ENCODE results near the gene ITIH4. TPM values are rescaled to one million over a fixed set of nuclear protein-coding genes. Genes with fewer than 3 reads are reported as not detected.

Gene ITIH4
- total RNA-seq, 1 experiment from 2014 or later = 4.1 TPM

DNA sequence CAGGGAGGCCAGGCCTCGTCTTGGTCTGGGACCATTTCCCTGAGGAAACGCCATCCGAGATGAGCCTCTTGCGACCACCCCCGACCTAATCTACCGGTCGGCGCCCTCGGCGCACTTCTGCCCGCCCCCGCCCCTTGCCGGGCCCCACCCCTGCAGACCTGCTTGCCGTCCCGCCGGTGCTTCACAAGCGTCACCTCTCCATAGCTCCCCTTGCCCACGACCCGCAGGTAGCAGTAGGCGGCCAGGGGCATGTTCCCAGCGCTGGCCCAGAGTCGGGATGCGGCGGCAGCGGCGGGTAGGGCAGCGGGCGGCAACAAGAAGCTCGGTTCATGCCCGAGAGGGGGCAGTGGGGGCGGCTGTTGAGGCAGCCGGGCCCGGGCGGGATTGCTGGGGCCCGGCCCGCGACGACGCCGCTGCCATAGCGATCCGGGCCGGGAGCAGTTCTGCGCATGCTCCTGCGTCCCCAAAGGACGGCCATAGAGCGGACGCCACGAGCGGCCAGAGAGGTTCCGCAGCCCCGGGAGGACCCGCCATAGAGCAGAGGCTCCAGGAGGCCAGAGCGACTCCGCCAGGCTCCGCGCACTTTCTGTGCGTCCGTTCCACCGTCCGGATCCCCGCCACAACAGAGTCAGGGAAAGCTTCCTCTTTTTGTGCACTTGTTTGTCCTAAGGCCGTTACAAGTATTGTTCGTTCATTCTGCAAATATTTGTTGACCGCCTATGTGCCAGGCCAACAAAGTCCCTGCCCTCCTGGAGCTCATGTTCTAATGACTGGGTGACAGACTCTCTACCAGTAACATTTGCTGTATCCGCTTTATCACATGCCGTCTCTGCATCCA is 59.8 kb downstream of the ITIH4 start, which contains the start of gene NEK4:
Gene NEK4 (minus strand): TSS at position 445 of the 838 bp plus-strand sequence. CDS start 194 bp downstream, at position 251.
- intact Hi-C loops (cut with micrococcal nuclease; ENCODE audit: unreplicated experiment) = loop anchor here (2.0 kb wide), 1 partner anchor 50 kb away; no protein-coding TSS in a partner anchor
- no TSS peak for BruUV-seq (replicated peaks)
- peak within 1 kb of the TSS; percentile 69 for H3K27ac Mint-ChIP-seq (ENCODE audit: unreplicated experiment)

GRCh38 chr3:52769786-52770455 is 60.6 kb downstream of the ITIH4 start:
- ChIA-PET CTCF (interaction anchor here (0.6 to 1.6 kb wide), 3 partner anchors 19 to 51 kb away, joined by 3 to 19 read pairs (median 5); no protein-coding TSS in a partner anchor), POLR2A (no interaction called here)
- peaks cover 23% of the 10 kb centered on the region for H3K36me3 Mint-ChIP-seq (ENCODE audit: insufficient read depth, unreplicated experiment)
- Histone ChIP-seq H3K9me3 (no peaks in the 10 kb centered on the region), H3K4me3 (ENCODE audit: low read depth, low read length) (peak overlapping the region; percentile 88), H3K36me3 (ENCODE audit: control insufficient read depth, insufficient read depth, low read length) (no peaks in the 10 kb centered on the region), H3K4me1 (peaks cover 4% of the 10 kb centered on the region), H3K27me3 (replicated peaks; ENCODE audit: control insufficient read depth, insufficient read depth, low read length) (no peaks in the 10 kb centered on the region)
- intact Hi-C loops (cut with micrococcal nuclease; ENCODE audit: unreplicated experiment) = loop anchor here (2.0 kb wide), 1 partner anchor 51 kb away; no protein-coding TSS in a partner anchor
- peak overlapping the region; percentile 69 for H3K27ac Mint-ChIP-seq (ENCODE audit: unreplicated experiment)
- H3K4me1 Mint-ChIP-seq (ENCODE audit: low read depth, unreplicated experiment) = peaks cover 18% of the 10 kb centered on the region
- no peaks in the 10 kb centered on the region for H3K27me3 Mint-ChIP-seq (ENCODE audit: insufficient read depth, unreplicated experiment)
- H3K4me3 Mint-ChIP-seq (ENCODE audit: unreplicated experiment) = peak overlapping the region; percentile 81
- DNase-seq = no peak
- H3K9me3 Mint-ChIP-seq (ENCODE audit: unreplicated experiment) = no peaks in the 10 kb centered on the region
- BruUV-seq (replicated peaks) = TSS peak; percentile 52
- TF ChIP-seq, protein P1, sequence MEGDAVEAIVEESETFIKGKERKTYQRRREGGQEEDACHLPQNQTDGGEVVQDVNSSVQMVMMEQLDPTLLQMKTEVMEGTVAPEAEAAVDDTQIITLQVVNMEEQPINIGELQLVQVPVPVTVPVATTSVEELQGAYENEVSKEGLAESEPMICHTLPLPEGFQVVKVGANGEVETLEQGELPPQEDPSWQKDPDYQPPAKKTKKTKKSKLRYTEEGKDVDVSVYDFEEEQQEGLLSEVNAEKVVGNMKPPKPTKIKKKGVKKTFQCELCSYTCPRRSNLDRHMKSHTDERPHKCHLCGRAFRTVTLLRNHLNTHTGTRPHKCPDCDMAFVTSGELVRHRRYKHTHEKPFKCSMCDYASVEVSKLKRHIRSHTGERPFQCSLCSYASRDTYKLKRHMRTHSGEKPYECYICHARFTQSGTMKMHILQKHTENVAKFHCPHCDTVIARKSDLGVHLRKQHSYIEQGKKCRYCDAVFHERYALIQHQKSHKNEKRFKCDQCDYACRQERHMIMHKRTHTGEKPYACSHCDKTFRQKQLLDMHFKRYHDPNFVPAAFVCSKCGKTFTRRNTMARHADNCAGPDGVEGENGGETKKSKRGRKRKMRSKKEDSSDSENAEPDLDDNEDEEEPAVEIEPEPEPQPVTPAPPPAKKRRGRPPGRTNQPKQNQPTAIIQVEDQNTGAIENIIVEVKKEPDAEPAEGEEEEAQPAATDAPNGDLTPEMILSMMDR (IDR thresholded peaks at IDR 0.05; ENCODE audit: insufficient read depth in 1 of 2, low read depth in 1 of 2, low read length in 1 of 2, severe bottlenecking in 1 of 2, unreplicated experiment in 1 of 2) = no peak

More for the DNA sequence above, 59.8 kb downstream of the ITIH4 start, which contains the start of gene NEK4:
- H3K36me3 Mint-ChIP-seq (ENCODE audit: insufficient read depth, unreplicated experiment) = peaks cover 16% of the 10 kb centered on the region
- Histone ChIP-seq H3K4me1 (peaks cover 12% of the 10 kb centered on the region), H3K27me3 (replicated peaks; ENCODE audit: control insufficient read depth, insufficient read depth, low read length) (no peaks in the 10 kb centered on the region), H3K4me3 (ENCODE audit: low read depth, low read length) (peak within 1 kb of the TSS; percentile 88), H3K36me3 (ENCODE audit: control insufficient read depth, insufficient read depth, low read length) (no peaks in the 10 kb centered on the region), H3K9me3 (no peaks in the 10 kb centered on the region)
- no peaks in the 10 kb centered on the region for H3K27me3 Mint-ChIP-seq (ENCODE audit: insufficient read depth, unreplicated experiment)
- ChIA-PET CTCF (interaction anchor here (0.6 to 1.6 kb wide), 6 partner anchors 20 to 430 kb away, joined by 3 to 19 read pairs (median 4); no protein-coding TSS in a partner anchor), POLR2A (interaction anchor here (0.7 to 0.9 kb wide), 2 partner anchors 29 to 390 kb away, joined by 3 to 8 read pairs; no protein-coding TSS in a partner anchor)
- no peaks in the 10 kb centered on the region for H3K9me3 Mint-ChIP-seq (ENCODE audit: unreplicated experiment)
- H3K4me1 Mint-ChIP-seq (ENCODE audit: low read depth, unreplicated experiment) = peaks cover 26% of the 10 kb centered on the region
- peak within 1 kb of the TSS; percentile 81 for H3K4me3 Mint-ChIP-seq (ENCODE audit: unreplicated experiment)
- TF ChIP-seq, protein P1 (IDR thresholded peaks at IDR 0.05; ENCODE audit: insufficient read depth in 1 of 2, low read depth in 1 of 2, low read length in 1 of 2, severe bottlenecking in 1 of 2, unreplicated experiment in 1 of 2) = peak in 1 of 2 experiments; percentile 1
- DNase-seq = peak; percentile 94

GRCh38 chr3:52763466-52763865 is 67.0 kb downstream of the ITIH4 start:
- BruUV-seq (replicated peaks) = no TSS peak
- H3K27me3 Mint-ChIP-seq (ENCODE audit: insufficient read depth, unreplicated experiment) = no peaks in the 10 kb centered on the region
- TF ChIP-seq, protein P1 (IDR thresholded peaks at IDR 0.05; ENCODE audit: insufficient read depth in 1 of 2, low read depth in 1 of 2, low read length in 1 of 2, severe bottlenecking in 1 of 2, unreplicated experiment in 1 of 2) = no peak
- H3K4me3 Mint-ChIP-seq (ENCODE audit: unreplicated experiment) = no peak overlapping the region
- H3K4me1 Mint-ChIP-seq (ENCODE audit: low read depth, unreplicated experiment) = no peaks in the 10 kb centered on the region
- H3K27ac Mint-ChIP-seq (ENCODE audit: unreplicated experiment) = no peak overlapping the region
- ChIA-PET POLR2A (no interaction called here), CTCF (no interaction called here)
- H3K4me1 ChIP-seq = no peaks in the 10 kb centered on the region
- no peak for DNase-seq
- intact Hi-C loops (cut with micrococcal nuclease; ENCODE audit: unreplicated experiment) = no loop called here
- no peak overlapping the region for H3K4me3 ChIP-seq (ENCODE audit: low read depth, low read length)
- H3K9me3 Mint-ChIP-seq (ENCODE audit: unreplicated experiment) = no peaks in the 10 kb centered on the region
- H3K27me3 ChIP-seq (replicated peaks; ENCODE audit: control insufficient read depth, insufficient read depth, low read length) = no peaks in the 10 kb centered on the region
- no peaks in the 10 kb centered on the region for H3K9me3 ChIP-seq
- H3K36me3 ChIP-seq (ENCODE audit: control insufficient read depth, insufficient read depth, low read length) = peaks cover 1% of the 10 kb centered on the region; the same call in 1 of the 2 replicates
- peaks cover 69% of the 10 kb centered on the region for H3K36me3 Mint-ChIP-seq (ENCODE audit: insufficient read depth, unreplicated experiment)
